ENCODE results near the gene MAPK8IP2. TPM values are rescaled to one million over a fixed set of nuclear protein-coding genes. Genes with fewer than 3 reads are reported as not detected.

The MAPK8IP2 gene
- total and polyA plus RNA-seq, 2 of the 13 experiments (the other 11 are each of a cell fraction or from before 2014, with no cell fraction given) = 1.3 to 2.6 TPM

DNA sequence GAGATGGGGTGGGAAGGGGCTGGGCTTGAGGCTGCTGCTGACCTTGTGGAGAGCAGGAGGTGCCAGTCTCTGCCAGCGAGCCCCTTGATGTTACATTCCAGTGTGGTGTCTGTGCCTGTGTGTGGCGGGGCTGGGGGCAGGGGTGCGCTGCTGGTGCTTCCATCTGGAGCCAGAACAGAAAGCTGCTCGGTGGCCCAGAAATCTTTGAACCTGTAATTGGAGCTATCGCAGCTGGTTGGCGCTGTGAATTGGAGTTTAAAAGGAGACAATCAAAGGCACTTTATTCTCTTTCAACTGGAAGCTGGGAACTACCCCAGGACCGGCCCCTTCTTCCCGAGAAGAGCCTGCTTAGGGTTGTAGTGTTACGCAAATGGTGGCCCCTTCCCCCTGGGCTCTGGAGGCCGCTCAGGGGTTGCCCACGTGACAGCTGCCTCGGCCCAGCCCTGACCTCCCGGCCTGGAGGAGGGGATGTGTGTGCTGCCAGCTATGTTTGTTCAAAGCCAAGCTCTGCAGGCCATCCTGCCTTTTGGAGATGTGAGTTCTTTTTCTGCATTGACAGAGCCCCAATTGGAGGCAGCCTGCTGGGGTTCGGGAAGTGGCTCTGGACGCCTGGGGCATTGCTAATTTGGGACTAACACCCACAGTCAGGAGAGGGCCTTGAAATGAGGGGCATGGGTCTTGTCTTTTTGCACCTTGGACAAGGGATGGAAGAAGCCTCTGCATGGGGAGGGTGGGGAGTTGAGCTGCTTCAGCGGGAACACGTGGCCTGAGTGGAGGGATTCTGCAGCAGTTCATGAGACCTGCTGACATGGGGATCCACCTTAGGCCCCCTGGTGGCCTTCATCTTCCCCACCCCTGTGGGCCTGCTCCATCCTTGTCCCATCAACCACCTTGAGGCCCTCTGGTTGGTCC lies 41.4 kb downstream of the MAPK8IP2 start (continued):
- TF ChIP-seq MZF1 (CRISPR knock-in tag; IDR thresholded peaks at IDR 0.05; ENCODE audit: borderline replicate concordance) (no peak), ZBTB7A (CRISPR knock-in tag; IDR thresholded peaks at IDR 0.05) (peak; percentile 53; the same call in 1 of the 2 replicates), AGO2 (optimal IDR thresholded peaks at IDR 0.05; ENCODE audit: low read depth, low read length) (no peak), ZNF737 (CRISPR knock-in tag; IDR thresholded peaks at IDR 0.05; ENCODE audit: borderline replicate concordance) (no peak), ZNF619 (CRISPR knock-in tag; IDR thresholded peaks at IDR 0.05) (no peak), RFX1 (IDR thresholded peaks at IDR 0.05) (no peak), ELF3 (CRISPR knock-in tag; IDR thresholded peaks at IDR 0.05) (peak; percentile 65; the same call in 1 of the 2 replicates), ZNF749 (CRISPR knock-in tag; IDR thresholded peaks at IDR 0.05; ENCODE audit: borderline replicate concordance) (no peak), CEBPB (IDR thresholded peaks at IDR 0.05; ENCODE audit: borderline replicate concordance, low read depth, low read length) (peak; percentile 90), HOXA3 (CRISPR knock-in tag; IDR thresholded peaks at IDR 0.05) (peak; percentile 89), MIER3 (CRISPR knock-in tag; IDR thresholded peaks at IDR 0.05; ENCODE audit: borderline replicate concordance) (peak; percentile 77; the same call in 1 of the 2 replicates), ZNF337 (CRISPR knock-in tag; IDR thresholded peaks at IDR 0.05; ENCODE audit: borderline replicate concordance, low read depth) (no peak), ZNF124 (CRISPR knock-in tag; IDR thresholded peaks at IDR 0.05) (peak; percentile 47; the same call in 1 of the 2 replicates), ZNF605 (CRISPR knock-in tag; IDR thresholded peaks at IDR 0.05) (0 out of 2 replicates have a peak, but pooled peaks have one; percentile 30)
- TF ChIP-seq, protein P1, sequence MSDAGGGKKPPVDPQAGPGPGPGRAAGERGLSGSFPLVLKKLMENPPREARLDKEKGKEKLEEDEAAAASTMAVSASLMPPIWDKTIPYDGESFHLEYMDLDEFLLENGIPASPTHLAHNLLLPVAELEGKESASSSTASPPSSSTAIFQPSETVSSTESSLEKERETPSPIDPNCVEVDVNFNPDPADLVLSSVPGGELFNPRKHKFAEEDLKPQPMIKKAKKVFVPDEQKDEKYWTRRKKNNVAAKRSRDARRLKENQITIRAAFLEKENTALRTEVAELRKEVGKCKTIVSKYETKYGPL (CRISPR knock-in tag; IDR thresholded peaks at IDR 0.05) = peak; percentile 81
- TF ChIP-seq, protein P2, sequence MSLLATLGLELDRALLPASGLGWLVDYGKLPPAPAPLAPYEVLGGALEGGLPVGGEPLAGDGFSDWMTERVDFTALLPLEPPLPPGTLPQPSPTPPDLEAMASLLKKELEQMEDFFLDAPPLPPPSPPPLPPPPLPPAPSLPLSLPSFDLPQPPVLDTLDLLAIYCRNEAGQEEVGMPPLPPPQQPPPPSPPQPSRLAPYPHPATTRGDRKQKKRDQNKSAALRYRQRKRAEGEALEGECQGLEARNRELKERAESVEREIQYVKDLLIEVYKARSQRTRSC (CRISPR knock-in tag; IDR thresholded peaks at IDR 0.05; ENCODE audit: low read depth) = no peak
- TF ChIP-seq, protein P3, sequence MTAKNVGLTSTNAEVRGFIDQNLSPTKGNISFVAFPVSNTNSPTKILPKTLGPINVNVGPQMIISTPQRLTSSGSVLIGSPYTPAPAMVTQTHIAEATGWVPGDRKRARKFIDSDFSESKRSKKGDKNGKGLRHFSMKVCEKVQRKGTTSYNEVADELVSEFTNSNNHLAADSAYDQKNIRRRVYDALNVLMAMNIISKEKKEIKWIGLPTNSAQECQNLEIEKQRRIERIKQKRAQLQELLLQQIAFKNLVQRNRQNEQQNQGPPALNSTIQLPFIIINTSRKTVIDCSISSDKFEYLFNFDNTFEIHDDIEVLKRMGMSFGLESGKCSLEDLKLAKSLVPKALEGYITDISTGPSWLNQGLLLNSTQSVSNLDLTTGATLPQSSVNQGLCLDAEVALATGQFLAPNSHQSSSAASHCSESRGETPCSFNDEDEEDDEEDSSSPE (CRISPR knock-in tag; IDR thresholded peaks at IDR 0.05) = peak; percentile 68; the same call in 1 of the 2 replicates
- TF ChIP-seq, protein P4, sequence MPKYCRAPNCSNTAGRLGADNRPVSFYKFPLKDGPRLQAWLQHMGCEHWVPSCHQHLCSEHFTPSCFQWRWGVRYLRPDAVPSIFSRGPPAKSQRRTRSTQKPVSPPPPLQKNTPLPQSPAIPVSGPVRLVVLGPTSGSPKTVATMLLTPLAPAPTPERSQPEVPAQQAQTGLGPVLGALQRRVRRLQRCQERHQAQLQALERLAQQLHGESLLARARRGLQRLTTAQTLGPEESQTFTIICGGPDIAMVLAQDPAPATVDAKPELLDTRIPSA (CRISPR knock-in tag; IDR thresholded peaks at IDR 0.05; ENCODE audit: borderline replicate concordance) = no peak
- TF ChIP-seq, protein P5, sequence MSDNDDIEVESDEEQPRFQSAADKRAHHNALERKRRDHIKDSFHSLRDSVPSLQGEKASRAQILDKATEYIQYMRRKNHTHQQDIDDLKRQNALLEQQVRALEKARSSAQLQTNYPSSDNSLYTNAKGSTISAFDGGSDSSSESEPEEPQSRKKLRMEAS (IDR thresholded peaks at IDR 0.05) = peak; percentile 92
- TF ChIP-seq, protein P6, sequence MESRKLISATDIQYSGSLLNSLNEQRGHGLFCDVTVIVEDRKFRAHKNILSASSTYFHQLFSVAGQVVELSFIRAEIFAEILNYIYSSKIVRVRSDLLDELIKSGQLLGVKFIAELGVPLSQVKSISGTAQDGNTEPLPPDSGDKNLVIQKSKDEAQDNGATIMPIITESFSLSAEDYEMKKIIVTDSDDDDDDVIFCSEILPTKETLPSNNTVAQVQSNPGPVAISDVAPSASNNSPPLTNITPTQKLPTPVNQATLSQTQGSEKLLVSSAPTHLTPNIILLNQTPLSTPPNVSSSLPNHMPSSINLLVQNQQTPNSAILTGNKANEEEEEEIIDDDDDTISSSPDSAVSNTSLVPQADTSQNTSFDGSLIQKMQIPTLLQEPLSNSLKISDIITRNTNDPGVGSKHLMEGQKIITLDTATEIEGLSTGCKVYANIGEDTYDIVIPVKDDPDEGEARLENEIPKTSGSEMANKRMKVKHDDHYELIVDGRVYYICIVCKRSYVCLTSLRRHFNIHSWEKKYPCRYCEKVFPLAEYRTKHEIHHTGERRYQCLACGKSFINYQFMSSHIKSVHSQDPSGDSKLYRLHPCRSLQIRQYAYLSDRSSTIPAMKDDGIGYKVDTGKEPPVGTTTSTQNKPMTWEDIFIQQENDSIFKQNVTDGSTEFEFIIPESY (CRISPR knock-in tag; IDR thresholded peaks at IDR 0.05) = no peak
- TF ChIP-seq, protein P7, sequence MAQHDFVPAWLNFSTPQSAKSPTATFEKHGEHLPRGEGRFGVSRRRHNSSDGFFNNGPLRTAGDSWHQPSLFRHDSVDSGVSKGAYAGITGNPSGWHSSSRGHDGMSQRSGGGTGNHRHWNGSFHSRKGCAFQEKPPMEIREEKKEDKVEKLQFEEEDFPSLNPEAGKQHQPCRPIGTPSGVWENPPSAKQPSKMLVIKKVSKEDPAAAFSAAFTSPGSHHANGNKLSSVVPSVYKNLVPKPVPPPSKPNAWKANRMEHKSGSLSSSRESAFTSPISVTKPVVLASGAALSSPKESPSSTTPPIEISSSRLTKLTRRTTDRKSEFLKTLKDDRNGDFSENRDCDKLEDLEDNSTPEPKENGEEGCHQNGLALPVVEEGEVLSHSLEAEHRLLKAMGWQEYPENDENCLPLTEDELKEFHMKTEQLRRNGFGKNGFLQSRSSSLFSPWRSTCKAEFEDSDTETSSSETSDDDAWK (CRISPR knock-in tag; IDR thresholded peaks at IDR 0.05) = no peak
